HCT116 (cell line): ENCODE results near the gene FAM53B. TPM values are rescaled to one million over a fixed set of nuclear protein-coding genes. Genes with fewer than 3 reads are reported as not detected.

ENCODE experiments used
- ATAC-seq: fragments of 200-7000 bp; cut with Tn5 transposase; 2 replicates; pipeline ENCODE4 v1.9.1; 2020; ENCODE audit warnings: mild to moderate bottlenecking, moderate library complexity
- BruUV-seq: library from RNA; stranded (reverse); fragments of 400-500 nt; replicated peaks from 2 replicates; lab custom pipeline; 2021; lab: Mats Ljungman, UMichigan
- CTCF ChIA-PET: fragments of 300-600 bp; sonication (Branson Sonifier 250); formaldehyde crosslinking; loops from one replicate; lab custom pipeline; 2021; ENCODE audit warnings: antibody characterized with exemption; lab: Charles Lee
- POLR2A ChIA-PET: fragments of 300-600, 350-600 bp; sonication (Branson Sonifier 250); formaldehyde crosslinking; loops from one replicate; lab custom pipeline; 2021; ENCODE audit warnings: antibody characterized with exemption; lab: Charles Lee
- RAD21 ChIA-PET, 2 experiments: fragments of 300-600 bp; sonication (Branson Sonifier 250); formaldehyde crosslinking; loops; one replicate each; lab custom pipeline; 2023; ENCODE audit warnings: low total read pairs in 2 of 2; ENCODE audit not compliant: uncharacterized antibody in 2 of 2, unreplicated experiment in 2 of 2, low non-redundant PET in 1 of 2; lab: Charles Lee
- DNase-seq: peaks from one replicate; pipeline ENCODE4 v3.0.0-alpha.2; 2010; ENCODE audit warnings: low read depth, low spot score
- H2AFZ ChIP-seq: fragments of 200-600 bp; shearing (Covaris generic), sonication (generic); 2 replicates; pipeline ENCODE4 v1.6.1; 2017; ENCODE audit warnings: low read depth, mixed run types, mixed read lengths, antibody characterized with exemption, low read length; ENCODE audit not compliant: poor library complexity, severe bottlenecking
- H3K27ac ChIP-seq: 2 replicates; pipeline ENCODE4 v1.5.1; 2012; ENCODE audit warnings: low read depth, low read length
- H3K27me3 ChIP-seq: fragments of 200-600 bp; sonication (generic); 2 replicates; pipeline ENCODE4 v1.6.1; 2016; ENCODE audit warnings: mixed run types, low read length, mixed read lengths; ENCODE audit not compliant: insufficient read depth
- H3K36me3 ChIP-seq, 2 experiments: fragments of 200-500 bp in 1 of 2; fragments of 200-600 bp in 1 of 2; sonication (Bioruptor generic) in 1 of 2; sonication (generic) in 1 of 2; 2 replicates each; pipeline versions ENCODE4 v1.5.1 to v1.6.1; 2014 to 2016; ENCODE audit warnings: low read length in 2 of 2, inconsistent platforms in 1 of 2, mixed read lengths in 1 of 2, mixed run types in 1 of 2; ENCODE audit not compliant: insufficient read depth in 2 of 2, control insufficient read depth in 1 of 2
- H3K4me1 ChIP-seq, 2 experiments: fragments of 200-600 bp in 1 of 2; sonication (generic) in 1 of 2; 2 replicates each; pipeline versions ENCODE4 v1.5.1 to v1.6.1; 2012 to 2017; ENCODE audit warnings: low read length in 2 of 2, inconsistent platforms in 1 of 2, mild to moderate bottlenecking in 1 of 2, mixed read lengths in 1 of 2, mixed run types in 1 of 2, moderate library complexity in 1 of 2; ENCODE audit not compliant: insufficient read depth in 2 of 2, control insufficient read depth in 1 of 2
- H3K4me2 ChIP-seq: fragments of 200-600 bp; sonication (generic); 2 replicates; pipeline ENCODE4 v1.6.1; 2017; ENCODE audit warnings: mixed run types, low read length, mixed read lengths
- H3K4me3 ChIP-seq, 2 experiments: fragments of 200-600 bp in 1 of 2; sonication (generic) in 1 of 2; replicated peaks in 1 of 2; 2 replicates each; pipeline ENCODE4 v1.5.1; 2011 to 2016; ENCODE audit warnings: low read length in 2 of 2, control low read depth in 1 of 2, low read depth in 1 of 2, mild to moderate bottlenecking in 1 of 2, mixed read lengths in 1 of 2, mixed run types in 1 of 2
- H3K79me2 ChIP-seq: fragments of 200-600 bp; sonication (generic); 2 replicates; pipeline ENCODE4 v1.6.1; 2017; ENCODE audit warnings: mild to moderate bottlenecking, mixed run types, low read length, moderate library complexity, mixed read lengths; ENCODE audit not compliant: insufficient read depth
- H3K9ac ChIP-seq: fragments of 200-600 bp; sonication (generic); 2 replicates; pipeline ENCODE4 v1.6.1; 2016; ENCODE audit warnings: low read length, mixed read lengths
- H3K9me2 ChIP-seq: fragments of 200-600 bp; sonication (generic), shearing (Covaris generic); 2 replicates; pipeline ENCODE4 v1.6.1; 2017; ENCODE audit warnings: mixed run types, mild to moderate bottlenecking, moderate library complexity; ENCODE audit not compliant: insufficient read depth
- H3K9me3 ChIP-seq, 2 experiments: fragments of 200-500 bp in 1 of 2; fragments of 200-600 bp in 1 of 2; sonication (Bioruptor generic) in 1 of 2; sonication (generic) in 1 of 2; 2 replicates each; pipeline ENCODE4 v1.6.1; 2014 to 2017; ENCODE audit warnings: low read length in 2 of 2, mixed read lengths in 2 of 2, inconsistent platforms in 1 of 2, low read depth in 1 of 2, mild to moderate bottlenecking in 1 of 2, mixed run types in 1 of 2, moderate library complexity in 1 of 2; ENCODE audit not compliant: control insufficient read depth in 1 of 2, insufficient read depth in 1 of 2
- H4K20me1 ChIP-seq: fragments of 200-600 bp; sonication (generic), shearing (Covaris generic); 2 replicates; pipeline ENCODE4 v1.6.1; 2017; ENCODE audit warnings: mixed run types, mild to moderate bottlenecking, moderate library complexity; ENCODE audit not compliant: insufficient read depth
- CEBPB ChIP-seq: IDR thresholded peaks from 2 replicates; pipeline ENCODE4 v1.6.1; 2012; ENCODE audit warnings: low read depth
- EGR1 ChIP-seq: IDR thresholded peaks from 2 replicates; pipeline ENCODE4 v1.6.1; 2012; ENCODE audit warnings: low read depth
- EZH2phosphoT487 ChIP-seq: fragments of 200-600 bp; IDR thresholded peaks from 2 replicates; pipeline ENCODE4 v1.6.1; 2018; ENCODE audit warnings: antibody characterized with exemption, borderline replicate concordance
- SIN3A ChIP-seq: IDR thresholded peaks from 2 replicates; pipeline ENCODE4 v1.6.1; 2012; ENCODE audit warnings: low read depth
- SP1 ChIP-seq: IDR thresholded peaks from 2 replicates; pipeline ENCODE4 v1.6.1; 2012; ENCODE audit warnings: low read depth
- ZNF274 ChIP-seq: fragments of 200-500 bp; sonication (Bioruptor generic); IDR thresholded peaks from 2 replicates; pipeline ENCODE4 v1.6.1; 2014; ENCODE audit warnings: mild to moderate bottlenecking, low read depth, low read length, inconsistent platforms
- intact Hi-C: fragments of 100-400 bp; cut with micrococcal nuclease; formaldehyde crosslinking; loops from 2 replicates; pipeline ENCODE4 v1.10.0; 2022
- total RNA-seq: library from RNA; stranded (reverse); gene quantifications from one replicate; pipeline ENCODE4 v1.2.1, GENCODE V29; 2021; ENCODE audit not compliant: unreplicated experiment
- TF ChIP-seq, protein P1 (sequence below), 3 experiments: fragments of 200-600 bp in 1 of 3; sonication (generic) in 1 of 3; IDR thresholded peaks in 2 of 3; conservative IDR thresholded peaks in 1 of 3; 2 replicates each; pipeline ENCODE4 v1.5.1; 2012 to 2017; ENCODE audit warnings: low read depth in 2 of 3, low read length in 2 of 3, antibody characterized with exemption in 1 of 3, borderline replicate concordance in 1 of 3, control low read depth in 1 of 3, mild to moderate bottlenecking in 1 of 3, mixed read lengths in 1 of 3, mixed run types in 1 of 3, moderate library complexity in 1 of 3; ENCODE audit not compliant: insufficient read depth in 1 of 3

FAM53B gene
- total RNA-seq, 1 experiment from 2014 or later: 19.6 TPM

DNA sequence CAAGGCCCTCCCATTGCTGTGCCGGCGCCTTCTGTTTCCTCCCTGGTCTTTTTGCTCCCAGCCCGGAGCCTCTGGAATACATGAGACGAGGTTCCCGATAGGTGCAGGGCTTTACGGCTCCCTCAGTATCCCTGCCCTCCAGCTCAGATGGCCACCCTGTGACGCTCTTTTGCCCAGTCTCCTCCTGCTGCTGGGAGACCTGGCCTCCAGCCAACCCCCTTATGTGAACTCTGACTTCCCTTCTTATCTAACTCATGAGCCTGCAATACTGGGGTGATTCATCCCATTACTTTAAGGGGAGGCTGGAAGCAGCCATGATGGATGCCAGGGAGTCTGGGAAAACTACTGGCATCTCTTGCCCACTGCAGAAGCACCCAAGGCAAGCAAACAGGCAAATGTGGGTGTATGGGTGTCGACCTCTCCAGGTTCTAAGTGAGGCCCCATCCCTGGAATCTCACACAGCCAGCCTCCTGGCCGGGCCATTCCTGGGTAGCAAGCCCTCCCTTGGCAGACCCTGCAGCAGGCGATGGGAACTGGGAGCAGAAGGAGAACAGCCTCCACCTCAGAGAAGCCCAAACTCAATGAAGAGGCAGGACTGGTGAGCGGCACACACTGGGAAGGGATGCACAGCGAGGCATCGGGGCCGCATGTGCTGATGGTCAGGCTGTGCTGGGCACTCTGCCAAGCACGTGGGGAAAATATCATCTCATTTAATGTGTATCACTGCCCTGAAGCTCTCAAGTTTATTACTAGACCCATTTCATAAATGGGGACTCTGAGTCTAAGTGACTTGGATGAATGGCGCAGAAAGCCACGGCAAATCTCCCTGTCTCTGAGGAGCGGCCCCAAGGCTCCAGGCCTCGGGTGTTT is 97.5 kb downstream of the FAM53B start:
- ChIA-PET RAD21 (no interaction called here), CTCF (interaction anchor here (1.3 kb wide), 1 partner anchor 99 kb away, joined by 4 read pairs; no protein-coding TSS in a partner anchor), POLR2A (no interaction called here)
- TF ChIP-seq, protein P1, sequence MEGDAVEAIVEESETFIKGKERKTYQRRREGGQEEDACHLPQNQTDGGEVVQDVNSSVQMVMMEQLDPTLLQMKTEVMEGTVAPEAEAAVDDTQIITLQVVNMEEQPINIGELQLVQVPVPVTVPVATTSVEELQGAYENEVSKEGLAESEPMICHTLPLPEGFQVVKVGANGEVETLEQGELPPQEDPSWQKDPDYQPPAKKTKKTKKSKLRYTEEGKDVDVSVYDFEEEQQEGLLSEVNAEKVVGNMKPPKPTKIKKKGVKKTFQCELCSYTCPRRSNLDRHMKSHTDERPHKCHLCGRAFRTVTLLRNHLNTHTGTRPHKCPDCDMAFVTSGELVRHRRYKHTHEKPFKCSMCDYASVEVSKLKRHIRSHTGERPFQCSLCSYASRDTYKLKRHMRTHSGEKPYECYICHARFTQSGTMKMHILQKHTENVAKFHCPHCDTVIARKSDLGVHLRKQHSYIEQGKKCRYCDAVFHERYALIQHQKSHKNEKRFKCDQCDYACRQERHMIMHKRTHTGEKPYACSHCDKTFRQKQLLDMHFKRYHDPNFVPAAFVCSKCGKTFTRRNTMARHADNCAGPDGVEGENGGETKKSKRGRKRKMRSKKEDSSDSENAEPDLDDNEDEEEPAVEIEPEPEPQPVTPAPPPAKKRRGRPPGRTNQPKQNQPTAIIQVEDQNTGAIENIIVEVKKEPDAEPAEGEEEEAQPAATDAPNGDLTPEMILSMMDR (IDR thresholded peaks at IDR 0.05 in 2 of 3, conservative IDR thresholded peaks at IDR 0.05 in 1 of 3; ENCODE audit: borderline replicate concordance in 1 of 3, insufficient read depth in 1 of 3, low read depth in 2 of 3, low read length in 2 of 3): no peak
- TF ChIP-seq ZNF274 (no peak), SIN3A (no peak)
- Histone ChIP-seq H3K4me2 (no peak overlapping the region), H3K36me3 (no peaks in the 10 kb centered on the region), H3K4me1 (peaks cover 6 to 20% of the 10 kb centered on the region in 2 experiments; a peak in 3 of 4 replicates), H3K27me3 (no peaks in the 10 kb centered on the region), H2AFZ (no peak overlapping the region), H3K9me3 (no peaks in the 10 kb centered on the region), H3K9me2 (no peaks in the 10 kb centered on the region), H3K9ac (no peak overlapping the region), H3K79me2 (no peaks in the 10 kb centered on the region), H4K20me1 (no peaks in the 10 kb centered on the region), H3K4me3 (no peak overlapping the region), H3K27ac (no peak overlapping the region)
- DNase-seq (no peak), ATAC-seq (no peak)
- intact Hi-C loops: loop anchor here (5.0 kb wide), 1 partner anchor 96 kb away; the partner anchor contains the start of gene FAM53B
- BruUV-seq: no TSS peak

DNA sequence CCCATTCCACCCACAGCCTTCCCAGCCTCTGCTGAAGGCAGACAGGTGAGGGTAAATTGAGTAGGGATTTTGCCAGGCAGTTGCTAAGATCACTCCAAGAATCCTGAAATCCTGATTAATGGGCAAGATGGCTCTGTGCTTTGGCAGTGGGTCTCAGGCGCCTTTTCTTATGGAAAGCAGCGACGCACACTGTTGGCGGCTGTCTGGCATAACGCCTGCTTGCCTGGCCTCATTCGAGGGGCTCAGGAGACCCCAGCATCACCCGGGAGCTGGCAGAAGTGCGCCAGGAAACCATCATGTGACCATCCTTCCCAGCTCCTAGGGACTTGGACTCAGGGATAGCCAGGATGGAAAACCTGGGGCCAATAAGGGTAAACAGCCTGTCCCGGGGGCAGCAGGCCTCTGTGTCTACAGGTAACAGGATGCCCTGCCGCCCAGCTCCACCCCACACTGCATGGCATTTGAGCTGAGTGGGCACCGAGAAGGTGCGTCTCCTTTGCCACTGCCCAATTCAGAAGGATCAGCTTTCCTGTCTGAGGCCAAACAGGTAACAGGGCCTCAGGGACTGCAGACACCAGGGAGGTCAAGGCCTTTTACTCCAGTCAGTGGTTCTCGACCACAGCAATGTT is 98.6 kb downstream of the FAM53B start:
- H3K4me2 ChIP-seq: no peak overlapping the region
- intact Hi-C loops: loop anchor here (5.0 kb wide), 1 partner anchor 97 kb away; the partner anchor contains the start of gene FAM53B
- ATAC-seq: no peak
- H3K27me3 ChIP-seq: no peaks in the 10 kb centered on the region
- no peaks in the 10 kb centered on the region for H3K36me3 ChIP-seq
- no peaks in the 10 kb centered on the region for H4K20me1 ChIP-seq
- ChIA-PET POLR2A (no interaction called here), RAD21 (no interaction called here)
- no peak overlapping the region for H3K9ac ChIP-seq
- no peaks in the 10 kb centered on the region for H3K9me3 ChIP-seq
- TF ChIP-seq SP1 (no peak), CEBPB (no peak), EZH2phosphoT487 (no peak), EGR1 (no peak)
- TF ChIP-seq, all 23 proteins: peak for 0
- H3K9me2 ChIP-seq: no peaks in the 10 kb centered on the region
- H3K4me3 ChIP-seq: no peak overlapping the region
- CTCF ChIA-PET: no interaction called here
- H3K27ac ChIP-seq: no peak overlapping the region
- peaks cover 6 to 20% of the 10 kb centered on the region in 2 experiments; a peak in 3 of 4 replicates for H3K4me1 ChIP-seq
- H3K79me2 ChIP-seq: no peaks in the 10 kb centered on the region
- H2AFZ ChIP-seq: no peak overlapping the region
- DNase-seq: no peak
- BruUV-seq: no TSS peak
